Activated B cell treated with CpG ODN at 0.5 μM for 24 hours (primary cell): ENCODE measurements around the gene NPAS3. TPM values are rescaled to one million over a fixed set of nuclear protein-coding genes. Genes with fewer than 3 reads are reported as not detected.

Experiments used
- ATAC-seq: fragments of 200-7000 bp; cut with Tn5 transposase; one replicate; pipeline ENCODE4 v1.10.0; 2021; ENCODE audit warnings: low read depth, mild to moderate bottlenecking, moderate library complexity
- CTCF ChIA-PET: fragments of 350-600 bp; sonication (Branson Sonifier 250); formaldehyde crosslinking; loops from one replicate; lab custom pipeline; 2021; ENCODE audit warnings: antibody characterized with exemption; lab: Charles Lee
- POLR2A ChIA-PET: fragments of 350-600 bp; sonication (Branson Sonifier 250); formaldehyde crosslinking; loops from one replicate; lab custom pipeline; 2021; ENCODE audit warnings: antibody characterized with exemption; lab: Charles Lee
- DNase-seq: peaks from one replicate; pipeline ENCODE4 v3.0.0; 2022
- H3K27ac Mint-ChIP-seq: one replicate; pipeline ENCODE4 v1.8.0; 2020; ENCODE audit warnings: mixed read lengths
- H3K27me3 Mint-ChIP-seq: one replicate; pipeline ENCODE4 v1.8.0; 2021; ENCODE audit warnings: mixed read lengths
- H3K36me3 Mint-ChIP-seq: one replicate; pipeline ENCODE4 v1.8.0; 2021; ENCODE audit warnings: low read depth, mixed read lengths
- H3K4me1 Mint-ChIP-seq: one replicate; pipeline ENCODE4 v1.8.0; 2021; ENCODE audit warnings: mixed read lengths
- H3K4me3 Mint-ChIP-seq: one replicate; pipeline ENCODE4 v1.8.0; 2020; ENCODE audit warnings: mild to moderate bottlenecking, mixed read lengths
- H3K9me3 Mint-ChIP-seq: one replicate; pipeline ENCODE4 v1.8.0; 2020; ENCODE audit warnings: mixed read lengths
- intact Hi-C: fragments of 100-400 bp; cut with micrococcal nuclease; formaldehyde crosslinking; loops from one replicate; pipeline ENCODE4 v1.15.1; 2024
- total RNA-seq: library from RNA; stranded (reverse); gene quantifications from 2 replicates; pipeline ENCODE4 v1.2.3, GENCODE V29; 2022
- TF ChIP-seq, protein P1 (sequence below): fragments of 200-600 bp; IDR thresholded peaks from one replicate; pipeline ENCODE4 v1.8.0; 2022; ENCODE audit warnings: antibody characterized with exemption, mild to moderate bottlenecking

Gene NPAS3
- not detected in 2 replicates for total RNA-seq

GRCh38 chr14:32938719-32939253, at the start of gene NPAS3:
NPAS3 (plus strand) TSS chr14:32938879.
- no peaks in the 10 kb centered on the region for H3K9me3 Mint-ChIP-seq
- POLR2A ChIA-PET, result no interaction called here
- H3K4me3 Mint-ChIP-seq, result peak within 1 kb of the TSS; percentile 82
- TF ChIP-seq, protein P1, sequence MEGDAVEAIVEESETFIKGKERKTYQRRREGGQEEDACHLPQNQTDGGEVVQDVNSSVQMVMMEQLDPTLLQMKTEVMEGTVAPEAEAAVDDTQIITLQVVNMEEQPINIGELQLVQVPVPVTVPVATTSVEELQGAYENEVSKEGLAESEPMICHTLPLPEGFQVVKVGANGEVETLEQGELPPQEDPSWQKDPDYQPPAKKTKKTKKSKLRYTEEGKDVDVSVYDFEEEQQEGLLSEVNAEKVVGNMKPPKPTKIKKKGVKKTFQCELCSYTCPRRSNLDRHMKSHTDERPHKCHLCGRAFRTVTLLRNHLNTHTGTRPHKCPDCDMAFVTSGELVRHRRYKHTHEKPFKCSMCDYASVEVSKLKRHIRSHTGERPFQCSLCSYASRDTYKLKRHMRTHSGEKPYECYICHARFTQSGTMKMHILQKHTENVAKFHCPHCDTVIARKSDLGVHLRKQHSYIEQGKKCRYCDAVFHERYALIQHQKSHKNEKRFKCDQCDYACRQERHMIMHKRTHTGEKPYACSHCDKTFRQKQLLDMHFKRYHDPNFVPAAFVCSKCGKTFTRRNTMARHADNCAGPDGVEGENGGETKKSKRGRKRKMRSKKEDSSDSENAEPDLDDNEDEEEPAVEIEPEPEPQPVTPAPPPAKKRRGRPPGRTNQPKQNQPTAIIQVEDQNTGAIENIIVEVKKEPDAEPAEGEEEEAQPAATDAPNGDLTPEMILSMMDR, result no peak
- ATAC-seq (no peak), DNase-seq (no peak)
- peaks cover 15% of the 10 kb centered on the region for H3K4me1 Mint-ChIP-seq
- CTCF ChIA-PET, result no interaction called here
- H3K27me3 Mint-ChIP-seq, result peaks cover 48% of the 10 kb centered on the region
- no peak within 1 kb of the TSS for H3K27ac Mint-ChIP-seq
- H3K36me3 Mint-ChIP-seq, result no peaks in the 10 kb centered on the region
- intact Hi-C loops, result no loop called here

GRCh38 chr14:32896979-32897697, 41.5 kb upstream of the NPAS3 start:
- no peaks in the 10 kb centered on the region for H3K36me3 Mint-ChIP-seq
- H3K4me1 Mint-ChIP-seq, result peaks cover 5% of the 10 kb centered on the region
- no peaks in the 10 kb centered on the region for H3K27me3 Mint-ChIP-seq
- TF ChIP-seq, protein P1, result no peak
- H3K27ac Mint-ChIP-seq, result no peak overlapping the region
- intact Hi-C loops, result no loop called here
- H3K9me3 Mint-ChIP-seq, result no peaks in the 10 kb centered on the region
- ChIA-PET CTCF (interaction anchor here (0.6 kb wide), 1 partner anchor 321 kb away, joined by 3 read pairs; no protein-coding TSS in a partner anchor), POLR2A (no interaction called here)
- ATAC-seq, result no peak
- H3K4me3 Mint-ChIP-seq, result no peak overlapping the region
- no peak for DNase-seq

- ChIA-PET POLR2A (no interaction called here), CTCF (interaction anchor here (0.6 kb wide), 1 partner anchor 322 kb away, joined by 3 read pairs; no protein-coding TSS in a partner anchor)
- no peak for ATAC-seq
- Mint-ChIP-seq H3K4me3 (no peak overlapping the region), H3K9me3 (no peaks in the 10 kb centered on the region), H3K36me3 (no peaks in the 10 kb centered on the region), H3K4me1 (peaks cover 5% of the 10 kb centered on the region), H3K27ac (no peak overlapping the region), H3K27me3 (no peaks in the 10 kb centered on the region)
- no peak for DNase-seq
- intact Hi-C loops, result no loop called here
- TF ChIP-seq, protein P1, result no peak
These were observed 41.0 kb upstream of the NPAS3 start for GRCh38 chr14:32897698-32898064.

GRCh38 chr14:32898876-32899275, 39.8 kb upstream of the NPAS3 start:
- no peaks in the 10 kb centered on the region for H3K9me3 Mint-ChIP-seq
- no peaks in the 10 kb centered on the region for H3K36me3 Mint-ChIP-seq
- peaks cover 5% of the 10 kb centered on the region for H3K4me1 Mint-ChIP-seq
- H3K27me3 Mint-ChIP-seq, result no peaks in the 10 kb centered on the region
- no peak for ATAC-seq
- ChIA-PET POLR2A (no interaction called here), CTCF (no interaction called here)
- intact Hi-C loops, result no loop called here
- DNase-seq, result no peak
- no peak overlapping the region for H3K4me3 Mint-ChIP-seq
- TF ChIP-seq, protein P1, result no peak
- no peak overlapping the region for H3K27ac Mint-ChIP-seq

DNA sequence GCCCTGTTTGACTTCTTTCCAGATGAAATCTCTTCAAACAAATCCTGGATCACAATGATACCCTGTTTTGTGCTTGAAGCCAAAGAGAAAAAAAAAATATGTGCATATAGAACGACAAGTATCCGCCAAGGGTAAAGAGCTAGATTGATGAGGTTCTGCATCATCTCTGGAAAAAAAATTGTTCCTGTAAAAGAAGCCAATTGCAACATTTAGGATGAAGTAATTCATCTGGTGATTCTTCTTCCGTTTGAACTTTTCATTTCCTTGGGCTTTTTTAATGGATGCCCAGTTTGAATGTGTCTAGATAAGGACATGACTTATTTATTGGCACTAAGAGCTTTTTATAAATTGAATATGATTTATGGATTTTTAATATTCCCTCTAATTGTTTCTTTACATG, 38.1 kb upstream of the NPAS3 start:
- Mint-ChIP-seq H3K4me1 (peaks cover 5% of the 10 kb centered on the region), H3K27ac (no peak overlapping the region), H3K9me3 (no peaks in the 10 kb centered on the region), H3K27me3 (no peaks in the 10 kb centered on the region), H3K36me3 (no peaks in the 10 kb centered on the region), H3K4me3 (no peak overlapping the region)
- POLR2A ChIA-PET, result no interaction called here
- CTCF ChIA-PET, result no interaction called here
- ATAC-seq (no peak), DNase-seq (no peak)
- TF ChIP-seq, protein P1, result no peak
- intact Hi-C loops, result no loop called here
